Stimulated activated CD4-positive, alpha-beta T cell treated with anti-CD3 and anti-CD28 coated beads, Interleukin-15, amount 100 ng/mL, for 1 hour (primary cell): ENCODE measurements around the gene EZH2.

ENCODE experiments used
- DNase-seq, 2 donors: peaks; one replicate each; pipeline ENCODE4 v3.0.0-alpha.2; 2020; ENCODE audit warnings: low read depth in 1 of 2, low spot score in 1 of 2

EZH2 gene

GRCh38 chr7:148856891-148857290 is 27.2 kb downstream of the EZH2 start:
- no peak for DNase-seq

GRCh38 chr7:148856578-148856881 is 27.6 kb downstream of the EZH2 start:
- no peak for DNase-seq

DNA sequence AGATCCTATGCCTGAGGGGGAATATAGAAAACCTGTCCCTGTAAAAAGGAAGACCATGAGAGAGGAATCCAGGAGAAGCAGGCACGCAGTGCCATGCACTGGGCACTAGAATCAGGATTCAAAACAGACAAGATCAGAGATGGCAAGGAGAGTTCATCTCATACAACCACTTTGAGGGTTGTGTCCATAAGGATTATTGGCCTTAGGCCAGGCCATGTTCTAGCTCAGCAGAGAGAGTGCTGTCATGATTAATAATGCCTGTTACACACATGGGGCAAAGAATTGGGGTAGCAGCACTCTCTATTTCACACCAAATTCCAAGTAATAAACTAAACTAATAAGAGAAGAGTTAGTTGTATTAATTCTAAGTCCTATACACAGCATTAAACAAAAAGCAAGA is 29.1 kb downstream of the EZH2 start:
- no peak for DNase-seq

DNA sequence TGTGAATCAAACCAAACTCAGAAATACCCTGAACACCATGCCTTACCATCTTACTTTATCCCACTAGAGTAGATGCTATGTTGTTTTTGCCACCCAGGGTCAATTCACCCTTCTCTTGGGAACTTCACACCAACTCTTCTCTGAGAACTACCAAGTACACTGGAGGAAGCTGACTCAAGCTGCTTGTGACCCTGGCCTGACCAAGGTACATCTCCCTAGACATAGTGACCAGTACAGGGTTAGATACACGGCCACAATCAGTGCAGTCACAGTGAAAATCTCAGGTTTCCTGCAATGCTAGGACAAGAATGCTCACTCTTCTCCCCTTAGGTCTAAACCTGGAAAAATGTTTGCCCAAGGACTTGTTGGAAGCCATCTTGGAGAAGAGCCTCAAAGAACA is 31.8 kb downstream of the EZH2 start:
- DNase-seq = no peak

GRCh38 chr7:148850564-148850963 is 33.5 kb downstream of the EZH2 start:
- no peak for DNase-seq

- no peak for DNase-seq
Measured at GRCh38 chr7:148849393-148850098, 34.5 kb downstream of the EZH2 start.

DNA sequence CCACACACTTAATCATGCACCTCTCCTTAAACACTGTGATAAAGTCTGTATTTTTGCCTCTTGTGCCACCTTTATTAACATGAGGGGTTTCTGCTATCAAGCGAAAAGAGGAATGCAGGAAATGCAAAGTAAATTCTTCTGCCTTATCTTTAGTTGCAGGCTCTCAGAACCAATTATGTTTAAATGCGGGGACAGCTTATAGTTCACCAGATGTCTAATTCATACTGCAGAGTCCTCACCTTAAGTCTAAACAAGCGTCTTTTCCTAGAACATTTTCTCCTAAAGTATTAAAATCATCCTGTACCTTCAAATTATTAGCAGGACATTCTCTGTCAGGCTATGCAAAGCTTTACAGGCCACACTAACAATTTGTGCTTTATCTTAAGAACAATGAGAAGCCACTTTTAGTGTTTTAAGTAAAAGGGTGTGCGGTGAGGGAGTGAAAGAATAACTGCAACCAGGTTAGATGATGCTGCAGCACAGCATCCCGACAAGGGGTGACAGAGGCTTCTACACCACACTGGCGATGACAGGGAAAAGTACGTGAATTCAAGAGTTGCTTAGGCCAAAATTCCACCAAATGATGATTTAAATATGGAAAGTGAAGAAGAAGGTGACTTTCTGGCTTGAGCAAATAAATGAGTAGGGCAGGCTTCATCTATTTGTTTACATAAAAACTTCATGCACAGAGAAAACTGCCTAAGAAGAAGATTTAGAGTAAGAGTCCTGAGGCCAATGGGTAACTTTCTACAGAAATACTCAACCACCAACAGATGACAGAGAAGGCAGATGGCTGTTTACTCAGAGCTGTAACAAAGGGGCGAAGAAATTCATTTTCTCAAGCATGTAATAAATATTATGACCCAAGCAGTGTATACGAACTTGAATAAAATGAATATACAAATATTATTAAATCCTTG is 36.0 kb downstream of the EZH2 start:
- DNase-seq = no peak

GRCh38 chr7:148838905-148839304 is 45.2 kb downstream of the EZH2 start:
- no peak for DNase-seq

GRCh38 chr7:148835854-148836253 is 48.2 kb downstream of the EZH2 start:
- DNase-seq = no peak

DNA sequence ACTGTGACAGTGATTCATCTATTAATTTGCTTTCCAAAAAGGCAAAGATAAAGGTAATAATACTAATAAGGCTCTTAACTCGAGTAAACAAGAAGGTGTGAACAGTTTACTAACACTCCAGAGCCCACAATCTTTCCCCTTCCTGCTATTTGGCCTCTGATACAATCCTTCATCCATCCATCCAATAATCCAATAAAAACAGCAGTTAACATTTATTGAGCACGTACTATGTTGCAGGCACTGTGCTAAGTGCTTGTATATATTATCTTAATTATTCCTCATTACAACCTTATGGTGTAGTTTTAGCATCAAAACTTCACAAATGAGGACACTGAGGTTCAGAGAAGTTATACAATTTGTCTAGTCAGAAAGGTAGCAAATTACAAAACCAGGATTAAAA is 49.5 kb downstream of the EZH2 start:
- no peak for DNase-seq

GRCh38 chr7:148831782-148832181 is 52.3 kb downstream of the EZH2 start:
- DNase-seq = no peak

DNA sequence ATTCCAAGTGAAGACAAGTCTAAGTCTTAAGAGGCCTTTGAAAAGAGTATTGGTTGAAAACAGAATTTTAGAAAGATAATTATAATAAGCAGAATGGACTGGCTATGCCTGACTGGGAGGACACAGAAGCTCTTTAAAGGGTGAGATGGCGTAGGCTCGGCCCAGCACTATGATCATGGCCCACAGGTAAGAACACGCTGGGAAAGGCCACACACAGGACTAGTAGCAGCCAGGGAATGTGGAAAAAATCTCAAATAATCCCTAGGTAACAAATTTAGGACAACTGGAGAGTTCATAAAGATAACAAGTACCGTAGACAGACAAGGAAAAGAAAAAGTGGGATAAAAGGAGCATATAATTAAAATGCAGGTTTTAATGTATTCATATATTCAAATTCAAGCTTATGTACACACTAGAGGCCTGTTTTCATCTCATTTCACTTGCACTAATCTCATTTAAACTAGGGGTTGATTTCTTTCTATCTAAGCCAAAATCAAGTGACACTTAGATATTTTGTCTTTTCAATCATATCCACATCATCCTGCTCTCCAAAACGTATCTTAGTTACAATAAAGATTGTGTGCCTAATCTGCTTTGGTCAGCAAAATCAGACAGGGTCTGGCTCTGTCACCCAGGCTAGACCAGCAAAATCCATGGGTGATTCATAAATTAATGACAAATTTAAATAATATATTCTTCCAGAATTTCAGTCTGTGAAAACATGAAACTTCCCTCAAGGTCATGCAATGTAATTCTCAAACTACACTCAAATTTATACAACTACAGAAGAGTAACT is 53.0 kb downstream of the EZH2 start:
- DNase-seq = no peak

- DNase-seq = no peak
Measured at GRCh38 chr7:148828965-148829364, 55.1 kb downstream of the EZH2 start.

DNA sequence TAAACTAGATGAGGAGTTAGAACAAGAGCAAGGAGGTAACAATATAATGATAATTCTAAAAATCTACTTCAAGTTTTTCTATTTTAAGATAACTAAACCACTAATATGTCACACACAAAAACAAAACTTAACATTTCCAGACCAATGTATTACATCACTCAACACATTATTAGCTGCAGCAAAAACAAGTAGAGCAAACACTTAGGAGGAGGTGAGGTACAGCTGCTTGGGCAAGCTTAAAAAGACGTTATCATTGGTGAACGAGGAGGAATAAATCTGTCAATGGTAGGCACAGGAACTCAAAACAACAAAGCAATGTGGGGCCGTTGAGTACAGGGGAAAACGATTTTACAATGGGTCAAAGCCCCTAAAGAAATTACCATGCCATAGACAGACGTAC is 58.8 kb downstream of the EZH2 start:
- no peak for DNase-seq

- DNase-seq = no peak
Measured at GRCh38 chr7:148824864-148825263, 59.2 kb downstream of the EZH2 start.

DNA sequence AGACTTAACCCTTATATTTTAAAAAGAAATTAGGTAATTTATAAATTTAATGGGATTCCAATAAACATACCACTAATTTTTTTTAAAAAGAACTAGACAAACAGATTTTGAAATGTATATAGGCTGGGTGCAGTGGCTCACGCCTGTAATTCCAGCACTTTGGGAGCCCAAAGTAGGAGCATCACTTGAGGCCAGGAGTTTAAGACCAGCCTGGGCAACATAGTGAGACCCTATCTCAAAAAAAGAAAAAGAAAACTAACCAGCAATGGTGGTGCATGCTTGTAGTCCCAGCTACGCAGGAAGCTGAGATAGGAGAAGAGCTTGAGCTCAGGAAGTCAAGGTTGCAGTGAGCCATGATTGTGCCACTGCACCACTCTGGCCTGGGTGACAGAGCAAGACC is 62.7 kb downstream of the EZH2 start:
- no peak for DNase-seq

DNA sequence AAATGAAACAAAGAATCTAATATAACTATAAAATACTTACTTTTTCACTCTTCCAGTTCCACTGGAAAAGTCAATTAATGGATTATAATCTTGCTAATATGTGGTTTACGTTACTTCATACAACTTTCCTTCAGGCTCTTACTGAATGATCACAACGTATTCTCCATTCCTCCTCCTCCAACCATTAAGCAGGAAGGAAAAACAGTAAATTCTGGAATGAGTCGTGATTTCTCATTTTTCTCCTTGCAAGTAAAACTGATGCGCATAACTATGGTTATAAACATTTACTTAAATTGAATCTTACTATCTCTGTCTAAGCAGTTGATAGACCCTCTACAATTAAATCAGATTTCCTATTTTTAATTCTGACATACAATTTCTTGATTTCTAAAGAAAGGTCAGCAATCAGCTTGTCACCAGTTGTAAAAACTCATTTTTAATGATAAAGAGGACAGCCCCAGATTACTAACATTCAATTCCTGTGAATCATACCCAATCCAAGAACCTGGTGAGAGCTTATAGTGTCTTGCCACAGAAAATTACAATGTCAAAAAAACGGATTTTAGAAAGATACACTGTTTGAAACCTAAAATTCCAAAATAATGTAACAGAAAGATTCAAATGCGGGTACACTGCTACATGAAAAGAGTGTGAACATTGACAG is 64.3 kb downstream of the EZH2 start:
- no peak for DNase-seq

GRCh38 chr7:148815612-148816011 is 68.5 kb downstream of the EZH2 start:
- no peak for DNase-seq

DNA sequence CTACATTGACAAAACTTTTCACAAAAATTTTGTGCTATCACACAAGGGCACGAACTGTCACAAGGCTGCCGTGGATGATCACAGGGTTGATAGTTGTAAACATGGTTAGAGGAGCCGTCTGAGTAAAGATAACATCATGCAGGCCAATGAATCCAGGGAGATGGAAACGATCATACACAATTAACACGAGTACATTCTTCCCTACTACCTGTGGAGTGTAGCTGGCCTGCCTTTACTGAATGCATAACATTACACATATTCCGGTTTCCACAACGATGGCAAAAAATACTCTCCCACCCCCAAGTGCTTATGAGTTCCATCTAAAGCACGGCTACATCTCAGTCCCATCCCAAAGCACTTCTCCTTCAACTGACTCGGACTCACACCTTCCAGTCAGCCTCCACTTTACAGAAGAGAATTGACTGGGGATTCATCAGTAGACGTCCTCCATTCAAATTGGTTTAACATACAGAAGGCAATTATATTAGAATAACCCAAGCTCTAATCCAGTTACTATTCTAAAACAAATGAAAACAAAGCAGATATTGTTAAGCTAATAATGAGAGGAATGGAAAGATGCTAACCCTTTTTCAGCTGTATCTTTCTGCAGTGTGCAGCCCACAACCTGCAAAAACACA is 69.0 kb downstream of the EZH2 start:
- no peak for DNase-seq

- no peak for DNase-seq
Measured at GRCh38 chr7:148813890-148814289, 70.2 kb downstream of the EZH2 start.

DNA sequence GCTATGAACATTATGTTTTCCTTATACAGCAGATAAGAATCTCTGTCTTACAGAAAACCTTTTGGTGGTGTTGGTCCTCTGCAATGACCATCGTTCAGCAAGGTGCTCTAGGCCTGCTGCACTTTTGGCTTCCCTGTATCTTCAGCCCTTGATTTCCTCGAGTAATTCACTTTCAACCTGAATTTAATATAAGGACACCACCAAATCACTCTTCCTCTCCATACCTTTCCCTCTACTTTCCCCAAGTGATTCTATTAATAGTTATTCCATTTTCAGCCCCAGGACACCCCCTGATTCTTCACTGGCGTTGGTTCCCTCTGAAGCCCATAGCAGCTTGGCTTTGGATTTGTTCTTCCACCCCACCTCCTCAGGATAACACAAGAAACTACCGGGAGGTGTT is 72.2 kb downstream of the EZH2 start:
- no peak for DNase-seq
